ENCODE measurements around the gene UBAC1. TPM values are rescaled to one million over a fixed set of nuclear protein-coding genes. Genes with fewer than 3 reads are reported as not detected.

UBAC1 gene
- total and polyA plus RNA-seq, 9 of the 15 experiments (the other 6 are each of a cell fraction or from before 2014, with no cell fraction given), result 94.0 to 399 (median 228) TPM

- TF ChIP-seq ZNF318 (IDR thresholded peaks at IDR 0.05; ENCODE audit: borderline replicate concordance in 1 of 2, low read depth in 1 of 2) (peak in 1 of 2 experiments; percentile 74; a peak in 1 of 4 replicates), MEIS2 (IDR thresholded peaks at IDR 0.05; ENCODE audit: partially characterized antibody) (peak; percentile 68), SMARCC2 (IDR thresholded peaks at IDR 0.05; ENCODE audit: low read depth) (peak; percentile 82), TARDBP (IDR thresholded peaks at IDR 0.05) (0 out of 2 replicates have a peak, but pooled peaks have one; percentile 13), FOXA3 (CRISPR knock-in tag; conservative IDR thresholded peaks at IDR 0.05 in 1 of 2, IDR thresholded peaks at IDR 0.05 in 1 of 2) (peak in 1 of 2 experiments; percentile 80; a peak in 2 of 4 replicates), BCOR (IDR thresholded peaks at IDR 0.05) (peak; percentile 73; the same call in 1 of the 2 replicates), SAP30 (IDR thresholded peaks at IDR 0.05; ENCODE audit: borderline replicate concordance, insufficient read depth, low read depth, low read length, poor library complexity, severe bottlenecking) (no peak), HBP1 (CRISPR knock-in tag; IDR thresholded peaks at IDR 0.05) (peak; percentile 6; the same call in 1 of the 2 replicates), RREB1 (CRISPR knock-in tag; IDR thresholded peaks at IDR 0.05) (peak; percentile 77; the same call in 1 of the 2 replicates), DMBX1 (CRISPR knock-in tag; IDR thresholded peaks at IDR 0.05; ENCODE audit: borderline replicate concordance) (peak; percentile 95)
Observed at GRCh38 chr9:135950135-135950682, 11.0 kb downstream of the UBAC1 start (continued).
